ENCODE results near the gene ATP6V1G2. TPM values are rescaled to one million over a fixed set of nuclear protein-coding genes. Genes with fewer than 3 reads are reported as not detected.

ATP6V1G2 gene
- polyA plus RNA-seq, 1 donor from 2014 or later = 56.7 TPM

- Histone ChIP-seq H3K9me3 (ENCODE audit: low read length) (no peaks in the 10 kb centered on the region), H3K36me3 (ENCODE audit: insufficient read depth, low read length) (no peaks in the 10 kb centered on the region), H3K27ac (ENCODE audit: low read length) (no peak overlapping the region), H3K27me3 (ENCODE audit: insufficient read depth, low read depth, low read length) (no peaks in the 10 kb centered on the region), H3K4me2 (ENCODE audit: low read length) (no peak overlapping the region), H4K20me1 (ENCODE audit: insufficient read depth) (no peaks in the 10 kb centered on the region), H3K9ac (ENCODE audit: low read length) (no peak overlapping the region), H2AFZ (ENCODE audit: low read depth, low read length) (no peak overlapping the region), H3K9me2 (ENCODE audit: insufficient read depth, low read length) (no peaks in the 10 kb centered on the region), H3K4me3 (ENCODE audit: low read length) (no peak overlapping the region), H3K79me2 (replicated peaks; ENCODE audit: insufficient read depth, low read length) (peaks cover 11% of the 10 kb centered on the region), H3F3A (ENCODE audit: insufficient read depth, low read length, poor library complexity, severe bottlenecking) (no peaks in the 10 kb centered on the region)
- TF ChIP-seq EZH2 (IDR thresholded peaks at IDR 0.05; ENCODE audit: borderline replicate concordance, insufficient read depth, low read length, poor library complexity, severe bottlenecking) = no peak
- no peak for TF ChIP-seq MXI1 (conservative IDR thresholded peaks at IDR 0.05; ENCODE audit: poor library complexity, severe bottlenecking)
- no peak for TF ChIP-seq SMC3 (conservative IDR thresholded peaks at IDR 0.05; ENCODE audit: poor library complexity)
Observed at GRCh38 chr6:31558318-31558625, 11.9 kb upstream of the ATP6V1G2 start.

- Histone ChIP-seq H3K27ac (ENCODE audit: low read length) (no peak overlapping the region), H4K20me1 (ENCODE audit: insufficient read depth) (no peaks in the 10 kb centered on the region), H3K27me3 (ENCODE audit: insufficient read depth, low read depth, low read length) (no peaks in the 10 kb centered on the region), H3K79me2 (replicated peaks; ENCODE audit: insufficient read depth, low read length) (peaks cover 11% of the 10 kb centered on the region), H3K36me3 (ENCODE audit: insufficient read depth, low read length) (no peaks in the 10 kb centered on the region), H3K4me3 (ENCODE audit: low read length) (no peak overlapping the region), H3K9me3 (ENCODE audit: low read length) (no peaks in the 10 kb centered on the region), H2AFZ (ENCODE audit: low read depth, low read length) (no peak overlapping the region), H3K9ac (ENCODE audit: low read length) (no peak overlapping the region), H3K4me2 (ENCODE audit: low read length) (no peak overlapping the region), H3F3A (ENCODE audit: insufficient read depth, low read length, poor library complexity, severe bottlenecking) (no peaks in the 10 kb centered on the region), H3K9me2 (ENCODE audit: insufficient read depth, low read length) (no peaks in the 10 kb centered on the region)
- no peak for TF ChIP-seq EZH2 (IDR thresholded peaks at IDR 0.05; ENCODE audit: borderline replicate concordance, insufficient read depth, low read length, poor library complexity, severe bottlenecking)
- no peak for TF ChIP-seq MXI1 (conservative IDR thresholded peaks at IDR 0.05; ENCODE audit: poor library complexity, severe bottlenecking)
- no peak for TF ChIP-seq EP300 (conservative IDR thresholded peaks at IDR 0.05; ENCODE audit: poor library complexity, severe bottlenecking)
- TF ChIP-seq TAF1 (IDR thresholded peaks at IDR 0.05; ENCODE audit: low read depth) = no peak
Observed at GRCh38 chr6:31557443-31558317, 11.3 kb upstream of the ATP6V1G2 start.

GRCh38 chr6:31556307-31556706, 9.9 kb upstream of the ATP6V1G2 start:
- Histone ChIP-seq H4K20me1 (ENCODE audit: insufficient read depth) (no peaks in the 10 kb centered on the region), H3K36me3 (ENCODE audit: insufficient read depth, low read length) (no peaks in the 10 kb centered on the region), H3K4me2 (ENCODE audit: low read length) (no peak overlapping the region), H3K4me3 (ENCODE audit: low read length) (no peak overlapping the region), H3K79me2 (replicated peaks; ENCODE audit: insufficient read depth, low read length) (peaks cover 11% of the 10 kb centered on the region), H3K9me3 (ENCODE audit: low read length) (no peaks in the 10 kb centered on the region), H2AFZ (ENCODE audit: low read depth, low read length) (no peak overlapping the region), H3F3A (ENCODE audit: insufficient read depth, low read length, poor library complexity, severe bottlenecking) (no peaks in the 10 kb centered on the region), H3K9ac (ENCODE audit: low read length) (no peak overlapping the region), H3K27ac (ENCODE audit: low read length) (no peak overlapping the region), H3K9me2 (ENCODE audit: insufficient read depth, low read length) (no peaks in the 10 kb centered on the region), H3K27me3 (ENCODE audit: insufficient read depth, low read depth, low read length) (no peaks in the 10 kb centered on the region)
- no peak for TF ChIP-seq REST (IDR thresholded peaks at IDR 0.05; ENCODE audit: borderline replicate concordance)
- no peak for TF ChIP-seq SMC3 (conservative IDR thresholded peaks at IDR 0.05; ENCODE audit: poor library complexity)
- TF ChIP-seq RAD21 (conservative IDR thresholded peaks at IDR 0.05) = no peak
- no peak for TF ChIP-seq POLR2AphosphoS5 (IDR thresholded peaks at IDR 0.05)
- TF ChIP-seq CTCF (IDR thresholded peaks at IDR 0.05; ENCODE audit: poor library complexity, severe bottlenecking) = no peak
- TF ChIP-seq EP300 (conservative IDR thresholded peaks at IDR 0.05; ENCODE audit: poor library complexity, severe bottlenecking) = no peak
- no peak for TF ChIP-seq MXI1 (conservative IDR thresholded peaks at IDR 0.05; ENCODE audit: poor library complexity, severe bottlenecking)
- TF ChIP-seq TAF1 (IDR thresholded peaks at IDR 0.05; ENCODE audit: low read depth) = no peak
- TF ChIP-seq EZH2 (IDR thresholded peaks at IDR 0.05; ENCODE audit: borderline replicate concordance, insufficient read depth, low read length, poor library complexity, severe bottlenecking) = no peak

Data from neural cell (in vitro differentiated cells).